Astrocyte of the spinal cord (primary cell): Measurements from ENCODE around the gene DGLUCY.
"Not testable (repeated sequence)": the region's sequence is repeated elsewhere in the genome, so short reads cannot be mapped to it uniquely, and the experiment has no call there.

Experiments
- DNase-seq: peaks from one replicate; pipeline ENCODE4 v3.0.0; 2011; ENCODE audit warnings: low read depth, low spot score
- H3K4me3 ChIP-seq: 2 replicates; pipeline ENCODE4 v1.5.1; 2011; ENCODE audit warnings: low read depth, mild to moderate bottlenecking, low read length, moderate library complexity
- in situ Hi-C: cut with HindIII; loops from 2 replicates; pipeline ENCODE4 v1.10.0; 2017; ENCODE audit warnings: low sequenced_read_pairs
- TF ChIP-seq, protein P1 (sequence below): IDR thresholded peaks from 2 replicates; pipeline ENCODE4 v1.5.1; 2012; ENCODE audit warnings: low read depth, mild to moderate bottlenecking, low read length, inconsistent platforms

The DGLUCY gene

DNA sequence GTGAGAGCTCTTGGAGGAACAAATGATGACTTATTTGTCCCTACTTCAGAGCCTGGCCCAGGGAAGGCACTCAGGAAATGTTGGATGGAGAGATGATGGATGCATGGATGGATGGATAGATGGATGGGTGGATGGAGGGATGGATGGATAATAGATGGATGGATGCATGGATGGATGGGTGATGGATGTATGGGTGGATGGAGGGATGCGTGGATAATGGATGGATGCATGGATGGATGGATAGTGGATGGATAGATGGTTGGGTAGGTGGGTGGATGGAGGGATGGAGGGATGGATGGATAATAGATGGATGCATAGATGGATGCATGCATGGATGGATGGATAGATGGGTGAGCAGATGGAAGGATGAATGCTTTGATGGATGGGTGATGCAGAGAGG lies 107.4 kb downstream of the DGLUCY start:
- H3K4me3 ChIP-seq: no peak overlapping the region
- TF ChIP-seq, protein P1, sequence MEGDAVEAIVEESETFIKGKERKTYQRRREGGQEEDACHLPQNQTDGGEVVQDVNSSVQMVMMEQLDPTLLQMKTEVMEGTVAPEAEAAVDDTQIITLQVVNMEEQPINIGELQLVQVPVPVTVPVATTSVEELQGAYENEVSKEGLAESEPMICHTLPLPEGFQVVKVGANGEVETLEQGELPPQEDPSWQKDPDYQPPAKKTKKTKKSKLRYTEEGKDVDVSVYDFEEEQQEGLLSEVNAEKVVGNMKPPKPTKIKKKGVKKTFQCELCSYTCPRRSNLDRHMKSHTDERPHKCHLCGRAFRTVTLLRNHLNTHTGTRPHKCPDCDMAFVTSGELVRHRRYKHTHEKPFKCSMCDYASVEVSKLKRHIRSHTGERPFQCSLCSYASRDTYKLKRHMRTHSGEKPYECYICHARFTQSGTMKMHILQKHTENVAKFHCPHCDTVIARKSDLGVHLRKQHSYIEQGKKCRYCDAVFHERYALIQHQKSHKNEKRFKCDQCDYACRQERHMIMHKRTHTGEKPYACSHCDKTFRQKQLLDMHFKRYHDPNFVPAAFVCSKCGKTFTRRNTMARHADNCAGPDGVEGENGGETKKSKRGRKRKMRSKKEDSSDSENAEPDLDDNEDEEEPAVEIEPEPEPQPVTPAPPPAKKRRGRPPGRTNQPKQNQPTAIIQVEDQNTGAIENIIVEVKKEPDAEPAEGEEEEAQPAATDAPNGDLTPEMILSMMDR: no peak
- in situ Hi-C loops: no loop called here
- DNase-seq: no peak

DNA sequence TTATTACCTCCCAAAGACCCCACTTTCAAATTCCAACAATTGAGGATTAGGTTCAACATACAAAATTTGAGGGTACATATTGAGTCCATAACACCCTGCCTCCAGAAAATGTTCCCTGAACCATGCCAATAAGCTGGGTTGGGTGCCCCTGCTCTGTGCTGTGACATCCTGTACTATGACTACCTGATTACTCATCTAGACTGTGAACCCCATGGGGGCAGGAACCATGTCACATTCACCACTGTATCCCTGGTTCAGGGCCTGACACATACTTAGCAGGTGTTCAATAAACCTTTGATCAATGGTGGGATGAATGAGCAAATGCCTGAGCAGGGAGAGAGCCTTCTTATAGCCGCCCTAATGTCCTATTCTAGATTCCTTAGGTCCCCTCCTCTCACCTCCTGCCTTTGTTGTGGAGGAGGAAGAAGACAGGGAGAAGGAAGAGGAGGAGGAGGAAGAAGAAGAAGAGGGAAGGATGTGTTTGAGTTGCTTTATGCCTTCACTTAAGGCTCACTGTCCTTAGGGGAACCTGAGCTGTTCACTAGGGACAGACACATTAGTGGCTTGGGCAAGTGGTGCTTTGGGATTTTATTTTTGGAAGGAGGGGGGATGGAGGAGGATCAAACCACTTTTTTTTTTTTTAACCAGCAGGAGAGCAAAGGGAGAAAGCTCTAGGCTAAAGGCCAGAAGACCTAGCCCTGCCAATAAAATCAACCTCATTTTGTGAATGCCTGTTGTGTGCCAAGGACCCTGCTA lies 109.3 kb downstream of the DGLUCY start:
- DNase-seq: no peak
- no peak overlapping the region for H3K4me3 ChIP-seq
- TF ChIP-seq, protein P1: no peak
- in situ Hi-C loops: no loop called here

- TF ChIP-seq, protein P1: no peak
- DNase-seq: no peak
- in situ Hi-C loops: no loop called here
- H3K4me3 ChIP-seq: no peak overlapping the region
Observed at GRCh38 chr14:91225025-91225424, 111.2 kb downstream of the DGLUCY start.

DNA sequence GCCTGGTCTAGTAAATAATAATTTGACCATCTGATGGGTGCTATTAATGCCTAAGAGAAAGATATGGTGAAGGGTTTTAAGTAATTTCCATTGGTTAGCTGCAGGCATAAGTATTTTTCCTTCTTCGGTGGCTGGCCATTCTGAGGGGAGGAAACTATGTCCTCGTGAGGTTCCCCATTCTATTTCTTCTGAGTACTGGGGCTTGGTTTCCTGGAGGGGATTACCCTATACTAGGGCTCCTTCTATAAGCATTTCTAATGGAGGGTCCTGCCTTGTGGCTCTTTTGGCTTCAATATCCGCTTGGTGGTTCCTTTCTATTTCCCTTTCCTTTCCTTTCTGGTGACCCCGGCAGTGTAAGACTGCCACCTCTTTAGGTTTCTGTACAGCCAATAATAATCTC lies 112.5 kb downstream of the DGLUCY start:
- in situ Hi-C loops: not testable (repeated sequence)

GRCh38 chr14:91227183-91227628 lies 113.3 kb downstream of the DGLUCY start:
- in situ Hi-C loops: no loop called here
- H3K4me3 ChIP-seq: no peak overlapping the region
- TF ChIP-seq, protein P1: no peak
- no peak for DNase-seq

More for the DNA sequence above, 112.5 kb downstream of the DGLUCY start:
- not testable (repeated sequence) for H3K4me3 ChIP-seq, DNase-seq

DNA sequence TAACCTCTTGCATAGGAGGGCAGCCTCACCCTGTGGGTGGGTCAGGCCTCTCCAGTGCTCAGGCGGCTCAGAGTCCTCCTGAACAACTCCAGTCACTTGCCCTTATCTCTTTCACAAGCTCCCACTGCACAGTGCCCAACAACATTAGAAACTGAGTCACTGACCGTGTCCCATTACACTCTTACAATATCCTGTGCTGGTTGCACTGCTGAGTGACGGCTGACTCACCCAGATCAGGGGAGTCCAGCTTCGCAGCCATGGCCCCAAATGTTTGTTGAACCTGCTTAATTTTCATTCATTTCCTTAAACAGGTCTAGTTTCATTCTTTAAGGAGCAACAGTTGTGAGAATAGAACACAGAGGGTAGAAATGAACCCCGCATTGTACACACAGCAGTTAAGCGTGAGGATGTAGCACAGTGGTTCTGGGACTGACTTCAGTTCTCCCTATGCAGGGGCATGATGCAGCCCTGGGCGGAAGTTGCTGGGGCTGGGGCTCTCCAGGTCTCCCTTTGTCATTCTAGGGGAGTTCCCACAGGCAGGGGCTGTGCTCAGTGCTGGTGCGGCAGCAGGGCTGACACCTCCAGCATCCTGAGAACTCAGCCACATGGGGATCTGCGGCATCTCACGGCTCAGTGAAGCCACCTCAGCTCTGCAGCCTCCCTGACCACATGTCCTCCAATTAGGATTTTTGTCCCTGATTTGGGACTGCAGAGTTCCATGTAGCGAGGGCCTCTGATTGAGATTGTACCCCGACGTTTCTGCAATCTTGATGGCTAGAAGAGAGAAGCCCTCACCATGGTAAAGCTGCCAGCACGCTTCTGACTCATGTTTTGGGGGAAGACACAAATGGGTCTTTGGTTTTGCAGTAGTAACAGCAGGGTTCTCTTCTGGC lies 114.5 kb downstream of the DGLUCY start:
- H3K4me3 ChIP-seq: no peak overlapping the region
- in situ Hi-C loops: no loop called here
- DNase-seq: peak; percentile 74
- TF ChIP-seq, protein P1: no peak

DNA sequence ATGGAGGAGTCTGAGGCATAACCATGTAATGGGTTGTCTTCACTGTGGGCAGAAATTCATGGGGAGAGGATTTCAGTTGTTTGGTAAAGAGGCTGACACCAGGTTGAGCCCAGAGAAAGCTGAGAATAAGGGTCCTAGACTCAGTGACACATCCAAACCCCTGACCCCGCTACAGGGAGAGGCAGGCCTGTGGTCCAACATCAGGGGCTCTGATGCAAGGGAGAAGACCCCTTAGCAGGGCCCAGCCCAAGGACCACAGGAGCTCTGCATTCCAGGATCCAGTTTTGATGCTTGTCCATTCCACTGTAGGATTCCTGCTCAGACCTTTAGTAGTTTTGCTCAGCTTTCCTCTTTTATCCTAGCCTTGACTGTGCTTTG lies 115.1 kb downstream of the DGLUCY start:
- TF ChIP-seq, protein P1: no peak
- in situ Hi-C loops: no loop called here
- H3K4me3 ChIP-seq: no peak overlapping the region
- DNase-seq: no peak
